ENCODE results near the gene CLDN34.

The CLDN34 gene

GRCh38 chrX:9953396-9953795, 13.8 kb upstream of the CLDN34 start:
- Histone ChIP-seq H4K91ac (ENCODE audit: low read depth, low read length) (no peak overlapping the region), H2BK12ac (ENCODE audit: low read length) (no peak overlapping the region), H4K12ac (ENCODE audit: low read depth, low read length) (no peak overlapping the region), H2BK5ac (ENCODE audit: low read depth, low read length, poor library complexity) (no peak overlapping the region), H4K8ac (ENCODE audit: low read depth, low read length) (no peak overlapping the region), H3K9me3 (ENCODE audit: insufficient read depth, low read depth, low read length) (no peaks in the 10 kb centered on the region), H3K23ac (ENCODE audit: low read length) (no peak overlapping the region), H3K4me2 (ENCODE audit: low read length) (no peak overlapping the region), H3K9ac (ENCODE audit: low read length) (no peak overlapping the region), H3K4ac (ENCODE audit: low read depth, low read length) (no peak overlapping the region), H3K18ac (ENCODE audit: low read length) (no peak overlapping the region), H3K4me1 (ENCODE audit: control insufficient read depth in 1 of 2, insufficient read depth in 2 of 2, low read length in 2 of 2) (no peaks in the 10 kb centered on the region), H3K36me3 (ENCODE audit: control insufficient read depth in 1 of 2, insufficient read depth in 2 of 2, low read length in 2 of 2) (peaks cover 15% of the 10 kb centered on the region in 2 experiments), H2BK120ac (ENCODE audit: insufficient read depth, low read length, poor library complexity) (no peak overlapping the region), H3K27me3 (ENCODE audit: insufficient read depth, low read length) (no peaks in the 10 kb centered on the region), H3K79me2 (ENCODE audit: control insufficient read depth, insufficient read depth, low read length, poor library complexity) (no peaks in the 10 kb centered on the region), H2AFZ (ENCODE audit: insufficient read depth, low read length, poor library complexity) (no peak overlapping the region), H3K4me3 (ENCODE audit: low read depth, low read length) (no peak overlapping the region), H3K27ac (ENCODE audit: low read depth, low read length) (no peak overlapping the region), H2AK5ac (ENCODE audit: low read length) (no peak overlapping the region), H3K14ac (ENCODE audit: low read length) (no peak overlapping the region), H3K79me1 (ENCODE audit: low read length) (no peaks in the 10 kb centered on the region)
- DNase-seq = no peak
- no CpG with 5 or more reads among the region's 2 CpGs for WGBS (ENCODE audit: extremely low coverage, insufficient coverage, insufficient read length)

GRCh38 chrX:9955506-9955905, 11.7 kb upstream of the CLDN34 start:
- Histone ChIP-seq H3K9ac (ENCODE audit: low read length) (no peak overlapping the region), H3K4me3 (ENCODE audit: low read depth, low read length) (no peak overlapping the region), H3K27me3 (ENCODE audit: insufficient read depth, low read length) (no peaks in the 10 kb centered on the region), H3K4ac (ENCODE audit: low read depth, low read length) (no peak overlapping the region), H2AFZ (ENCODE audit: insufficient read depth, low read length, poor library complexity) (no peak overlapping the region), H4K8ac (ENCODE audit: low read depth, low read length) (no peak overlapping the region), H3K23ac (ENCODE audit: low read length) (no peak overlapping the region), H2BK5ac (ENCODE audit: low read depth, low read length, poor library complexity) (no peak overlapping the region), H3K18ac (ENCODE audit: low read length) (no peak overlapping the region), H4K12ac (ENCODE audit: low read depth, low read length) (no peak overlapping the region), H2BK12ac (ENCODE audit: low read length) (no peak overlapping the region), H3K36me3 (ENCODE audit: control insufficient read depth in 1 of 2, insufficient read depth in 2 of 2, low read length in 2 of 2) (peaks cover under 1 to 6% of the 10 kb centered on the region in 2 experiments), H3K9me3 (ENCODE audit: insufficient read depth, low read depth, low read length) (no peaks in the 10 kb centered on the region), H3K4me2 (ENCODE audit: low read length) (no peak overlapping the region), H3K4me1 (ENCODE audit: control insufficient read depth in 1 of 2, insufficient read depth in 2 of 2, low read length in 2 of 2) (no peaks in the 10 kb centered on the region), H3K14ac (ENCODE audit: low read length) (no peak overlapping the region), H4K91ac (ENCODE audit: low read depth, low read length) (no peak overlapping the region), H3K79me2 (ENCODE audit: control insufficient read depth, insufficient read depth, low read length, poor library complexity) (no peaks in the 10 kb centered on the region), H2BK120ac (ENCODE audit: insufficient read depth, low read length, poor library complexity) (no peak overlapping the region), H2AK5ac (ENCODE audit: low read length) (no peak overlapping the region), H3K27ac (ENCODE audit: low read depth, low read length) (no peak overlapping the region), H3K79me1 (ENCODE audit: low read length) (no peaks in the 10 kb centered on the region)
- WGBS (ENCODE audit: extremely low coverage, insufficient coverage, insufficient read length) = no CpG with 5 or more reads among the region's 6 CpGs
- DNase-seq = peak; percentile 3 to 71

GRCh38 chrX:9957743-9958142, 9.4 kb upstream of the CLDN34 start:
- Histone ChIP-seq H3K36me3 (ENCODE audit: control insufficient read depth in 1 of 2, insufficient read depth in 2 of 2, low read length in 2 of 2) (peaks cover 0 to 5% of the 10 kb centered on the region in 2 experiments), H3K27me3 (ENCODE audit: insufficient read depth, low read length) (no peaks in the 10 kb centered on the region), H3K14ac (ENCODE audit: low read length) (no peak overlapping the region), H3K4me2 (ENCODE audit: low read length) (no peak overlapping the region), H3K4me3 (ENCODE audit: low read depth, low read length) (no peak overlapping the region), H3K79me1 (ENCODE audit: low read length) (no peaks in the 10 kb centered on the region), H3K23ac (ENCODE audit: low read length) (no peak overlapping the region), H3K9ac (ENCODE audit: low read length) (no peak overlapping the region), H3K18ac (ENCODE audit: low read length) (no peak overlapping the region), H2BK5ac (ENCODE audit: low read depth, low read length, poor library complexity) (no peak overlapping the region), H3K4me1 (ENCODE audit: control insufficient read depth in 1 of 2, insufficient read depth in 2 of 2, low read length in 2 of 2) (no peaks in the 10 kb centered on the region), H2AFZ (ENCODE audit: insufficient read depth, low read length, poor library complexity) (no peak overlapping the region), H3K9me3 (ENCODE audit: insufficient read depth, low read depth, low read length) (no peaks in the 10 kb centered on the region), H3K79me2 (ENCODE audit: control insufficient read depth, insufficient read depth, low read length, poor library complexity) (no peaks in the 10 kb centered on the region), H2BK12ac (ENCODE audit: low read length) (no peak overlapping the region), H4K8ac (ENCODE audit: low read depth, low read length) (no peak overlapping the region), H4K91ac (ENCODE audit: low read depth, low read length) (no peak overlapping the region), H3K4ac (ENCODE audit: low read depth, low read length) (no peak overlapping the region), H2AK5ac (ENCODE audit: low read length) (no peak overlapping the region), H3K27ac (ENCODE audit: low read depth, low read length) (no peak overlapping the region), H4K12ac (ENCODE audit: low read depth, low read length) (no peak overlapping the region), H2BK120ac (ENCODE audit: insufficient read depth, low read length, poor library complexity) (no peak overlapping the region)
- DNase-seq = no peak
- WGBS (ENCODE audit: extremely low coverage, insufficient coverage, insufficient read length) = no CpG with 5 or more reads among the region's 9 CpGs

GRCh38 chrX:9958183-9958582, 9.0 kb upstream of the CLDN34 start:
- Histone ChIP-seq H4K12ac (ENCODE audit: low read depth, low read length) (no peak overlapping the region), H3K36me3 (ENCODE audit: control insufficient read depth in 1 of 2, insufficient read depth in 2 of 2, low read length in 2 of 2) (peaks cover 0 to under 1% of the 10 kb centered on the region in 2 experiments), H3K79me1 (ENCODE audit: low read length) (no peaks in the 10 kb centered on the region), H3K27me3 (ENCODE audit: insufficient read depth, low read length) (no peaks in the 10 kb centered on the region), H3K18ac (ENCODE audit: low read length) (no peak overlapping the region), H2BK120ac (ENCODE audit: insufficient read depth, low read length, poor library complexity) (no peak overlapping the region), H4K91ac (ENCODE audit: low read depth, low read length) (no peak overlapping the region), H3K9me3 (ENCODE audit: insufficient read depth, low read depth, low read length) (no peaks in the 10 kb centered on the region), H3K4me2 (ENCODE audit: low read length) (no peak overlapping the region), H3K9ac (ENCODE audit: low read length) (no peak overlapping the region), H3K23ac (ENCODE audit: low read length) (no peak overlapping the region), H3K79me2 (ENCODE audit: control insufficient read depth, insufficient read depth, low read length, poor library complexity) (no peaks in the 10 kb centered on the region), H3K4me1 (ENCODE audit: control insufficient read depth in 1 of 2, insufficient read depth in 2 of 2, low read length in 2 of 2) (no peaks in the 10 kb centered on the region), H3K27ac (ENCODE audit: low read depth, low read length) (no peak overlapping the region), H2AFZ (ENCODE audit: insufficient read depth, low read length, poor library complexity) (no peak overlapping the region), H2BK12ac (ENCODE audit: low read length) (no peak overlapping the region), H3K14ac (ENCODE audit: low read length) (no peak overlapping the region), H4K8ac (ENCODE audit: low read depth, low read length) (no peak overlapping the region), H3K4me3 (ENCODE audit: low read depth, low read length) (no peak overlapping the region), H3K4ac (ENCODE audit: low read depth, low read length) (no peak overlapping the region), H2AK5ac (ENCODE audit: low read length) (no peak overlapping the region), H2BK5ac (ENCODE audit: low read depth, low read length, poor library complexity) (no peak overlapping the region)
- DNase-seq = no peak
- WGBS (ENCODE audit: extremely low coverage, insufficient coverage, insufficient read length) = no CpG with 5 or more reads among the region's 5 CpGs

All from trophoblast cell (in vitro differentiated cells and primary cell).